Right atrium auricular region (tissue), 2 donors: ENCODE results near the gene ABI3BP. TPM values are rescaled to one million over a fixed set of nuclear protein-coding genes. Genes with fewer than 3 reads are reported as not detected.

ENCODE experiments used
- DNase-seq: peaks from one replicate; pipeline ENCODE4 v3.0.0-alpha.2; 2019; ENCODE audit warnings: low spot score
- H3K27ac ChIP-seq, 2 donors: fragments of 200-600 bp; sonication (generic); 1 replicate in 1 of 2; 2 replicates in 1 of 2; pipeline ENCODE4 v1.5.1; 2016 to 2019
- H3K27me3 ChIP-seq, 2 donors: fragments of 200-600 bp; sonication (generic); one replicate each; pipeline versions ENCODE4 v1.5.1 to v1.6.0; 2017 to 2019
- H3K36me3 ChIP-seq: fragments of 200-600 bp; sonication (generic); one replicate; pipeline ENCODE4 v1.5.1; 2016
- H3K4me1 ChIP-seq, 2 donors: fragments of 200-600 bp; sonication (generic); one replicate each; pipeline versions ENCODE4 v1.5.1 to v1.6.0; 2017 to 2019
- H3K4me3 ChIP-seq, 2 donors: fragments of 200-600 bp; sonication (generic); 1 replicate in 1 of 2; 2 replicates in 1 of 2; pipeline ENCODE4 v1.5.1; 2017 to 2019; ENCODE audit warnings: mild to moderate bottlenecking in 1 of 2, moderate library complexity in 1 of 2
- H3K9me3 ChIP-seq, 2 donors: fragments of 200-600 bp; sonication (generic); one replicate each; pipeline ENCODE4 v1.5.1; 2019
- CTCF ChIP-seq, 2 donors: fragments of 200-600 bp; sonication (generic); IDR thresholded peaks; one replicate each; pipeline ENCODE4 v1.5.1; 2019; ENCODE audit warnings: antibody characterized with exemption in 2 of 2
- total RNA-seq, 2 donors: library from RNA; depleted of rRNA; stranded (reverse); fragments of >200 nt; gene quantifications; one replicate each; pipeline ENCODE4 v1.1.0, GENCODE V29; 2016

ABI3BP gene
- total RNA-seq: 10 to 100 TPM; 46.7 to 56.3 TPM

- H3K9me3 ChIP-seq: no peaks in the 10 kb centered on the region
- no peaks in the 10 kb centered on the region for H3K4me1 ChIP-seq
- DNase-seq: peak; percentile 84
- H3K4me3 ChIP-seq: peak within 1 kb of the TSS; percentile 29 to 42
- H3K27me3 ChIP-seq: no peaks in the 10 kb centered on the region
- H3K36me3 ChIP-seq: no peaks in the 10 kb centered on the region
- peak within 1 kb of the TSS; percentile 43 to 81 for H3K27ac ChIP-seq
- no peak for TF ChIP-seq CTCF (IDR thresholded peaks at IDR 0.05)
Observed at GRCh38 chr3:100993309-100993708, at the start of gene ABI3BP. Gene ABI3BP (minus strand): TSS chr3:100993421. CDS start chr3:100993384, 37 bp downstream.

DNA sequence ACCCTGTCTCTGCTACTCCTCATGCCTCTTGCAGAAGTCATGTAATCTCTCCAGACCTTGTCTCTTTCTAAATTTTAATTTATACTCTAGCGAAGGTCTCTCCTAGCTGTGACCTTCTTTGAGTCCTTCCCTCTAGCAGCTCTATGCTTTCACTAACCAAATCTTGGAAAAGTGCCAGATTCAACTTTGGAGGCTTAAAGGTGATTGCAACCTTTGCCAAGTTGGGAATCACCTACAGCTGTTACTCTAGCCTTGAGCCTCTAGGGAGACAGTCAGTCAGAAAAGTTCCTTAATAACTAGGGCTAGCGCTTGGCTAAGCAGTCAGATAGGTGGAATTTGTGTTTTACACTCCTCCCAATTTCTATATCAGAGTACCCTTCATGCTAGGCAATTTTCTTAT, 46.1 kb upstream of the ABI3BP start:
- H3K36me3 ChIP-seq: no peaks in the 10 kb centered on the region
- peaks cover 0 to 16% of the 10 kb centered on the region in 2 donors for H3K4me1 ChIP-seq
- TF ChIP-seq CTCF (IDR thresholded peaks at IDR 0.05): no peak
- H3K27ac ChIP-seq: no peak overlapping the region
- no peak overlapping the region for H3K4me3 ChIP-seq
- H3K27me3 ChIP-seq: no peaks in the 10 kb centered on the region
- H3K9me3 ChIP-seq: no peaks in the 10 kb centered on the region
- no peak for DNase-seq

DNA sequence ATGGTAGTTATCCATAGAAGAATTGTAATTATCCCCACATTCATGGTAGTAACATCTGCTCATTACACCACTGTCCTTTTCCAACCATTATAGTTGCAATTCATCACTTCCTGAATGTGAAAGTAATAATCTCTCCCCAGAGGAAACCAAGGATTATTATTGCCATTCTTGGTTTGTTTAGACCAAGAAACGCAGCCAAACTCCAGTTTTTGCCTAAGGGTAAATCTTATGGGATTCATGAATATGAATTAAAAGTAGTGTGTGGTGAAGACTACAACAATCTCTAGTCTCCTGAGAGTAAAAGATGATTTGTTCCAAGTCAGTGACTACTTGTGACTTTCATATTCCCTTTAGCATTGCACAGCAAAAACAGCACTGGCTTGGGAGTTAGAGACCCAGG, 45.7 kb upstream of the ABI3BP start:
- Histone ChIP-seq H3K9me3 (no peaks in the 10 kb centered on the region), H3K36me3 (no peaks in the 10 kb centered on the region), H3K27ac (no peak overlapping the region), H3K4me1 (peaks cover 0 to 16% of the 10 kb centered on the region in 2 donors), H3K4me3 (no peak overlapping the region), H3K27me3 (no peaks in the 10 kb centered on the region)
- DNase-seq: no peak
- no peak for TF ChIP-seq CTCF (IDR thresholded peaks at IDR 0.05)

GRCh38 chr3:101038393-101038792, 45.2 kb upstream of the ABI3BP start:
- TF ChIP-seq CTCF (IDR thresholded peaks at IDR 0.05): no peak
- Histone ChIP-seq H3K27me3 (no peaks in the 10 kb centered on the region), H3K4me1 (peaks cover 0 to 16% of the 10 kb centered on the region in 2 donors), H3K36me3 (no peaks in the 10 kb centered on the region), H3K9me3 (no peaks in the 10 kb centered on the region), H3K27ac (no peak overlapping the region), H3K4me3 (no peak overlapping the region)
- no peak for DNase-seq

GRCh38 chr3:101037613-101038012, 44.4 kb upstream of the ABI3BP start:
- no peak for TF ChIP-seq CTCF (IDR thresholded peaks at IDR 0.05)
- no peaks in the 10 kb centered on the region for H3K9me3 ChIP-seq

DNA sequence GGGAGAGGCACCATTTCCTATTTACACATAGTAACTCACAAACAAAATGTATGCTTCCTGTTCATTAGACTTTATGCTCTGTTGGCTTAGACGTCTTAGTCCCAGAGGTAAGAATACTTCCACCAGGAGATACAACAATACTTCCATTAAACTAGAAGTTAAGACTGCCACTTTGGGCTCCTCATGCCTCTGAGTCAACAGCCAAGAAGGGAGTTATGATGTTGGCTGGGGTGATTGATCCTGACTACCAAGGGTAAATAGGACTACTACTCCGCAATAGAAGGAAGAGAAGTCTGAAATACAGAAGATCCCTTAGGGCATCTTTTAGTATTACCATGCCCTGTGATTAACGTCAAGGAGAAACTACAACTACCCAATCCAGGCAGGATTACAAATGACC, 43.5 kb upstream of the ABI3BP start:
- Histone ChIP-seq H3K27me3 (no peaks in the 10 kb centered on the region), H3K4me3 (no peak overlapping the region), H3K27ac (no peak overlapping the region), H3K9me3 (no peaks in the 10 kb centered on the region), H3K4me1 (peaks cover 0 to 16% of the 10 kb centered on the region in 2 donors), H3K36me3 (no peaks in the 10 kb centered on the region)
- TF ChIP-seq CTCF (IDR thresholded peaks at IDR 0.05): no peak
- no peak for DNase-seq

More at GRCh38 chr3:101037613-101038012, 44.4 kb upstream of the ABI3BP start:
- Histone ChIP-seq H3K36me3 (no peaks in the 10 kb centered on the region), H3K4me1 (peaks cover 0 to 16% of the 10 kb centered on the region in 2 donors), H3K27ac (no peak overlapping the region), H3K27me3 (no peaks in the 10 kb centered on the region), H3K4me3 (no peak overlapping the region)
- DNase-seq: no peak
